Germinal center (tissue), 1 donor: Measurements from ENCODE around the gene CTNNA3.

Experiments used
- DNase-seq: peaks from one replicate; pipeline ENCODE4 v3.0.0; 2012; ENCODE audit warnings: mixed read lengths, low spot score

The CTNNA3 gene

DNA sequence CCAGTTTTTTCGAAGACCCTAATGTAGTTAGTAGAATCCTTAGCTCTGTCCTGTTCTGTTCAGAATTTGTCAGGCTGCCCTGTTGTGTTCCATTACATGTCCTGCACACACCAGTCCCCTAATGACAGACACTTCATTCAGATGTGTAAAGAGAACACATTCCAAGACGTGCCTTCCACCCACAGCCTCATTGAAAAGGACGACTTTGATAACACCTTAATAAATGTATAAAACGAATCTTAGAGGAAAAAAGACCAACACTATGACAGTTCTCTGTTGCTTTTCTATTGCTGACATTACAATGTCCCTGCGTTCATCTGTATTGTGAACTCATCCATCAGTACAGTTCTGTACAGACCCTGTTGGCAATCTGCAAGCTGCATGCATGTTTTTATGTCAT is 766.6 kb downstream of the CTNNA3 start:
- DNase-seq: no peak

DNA sequence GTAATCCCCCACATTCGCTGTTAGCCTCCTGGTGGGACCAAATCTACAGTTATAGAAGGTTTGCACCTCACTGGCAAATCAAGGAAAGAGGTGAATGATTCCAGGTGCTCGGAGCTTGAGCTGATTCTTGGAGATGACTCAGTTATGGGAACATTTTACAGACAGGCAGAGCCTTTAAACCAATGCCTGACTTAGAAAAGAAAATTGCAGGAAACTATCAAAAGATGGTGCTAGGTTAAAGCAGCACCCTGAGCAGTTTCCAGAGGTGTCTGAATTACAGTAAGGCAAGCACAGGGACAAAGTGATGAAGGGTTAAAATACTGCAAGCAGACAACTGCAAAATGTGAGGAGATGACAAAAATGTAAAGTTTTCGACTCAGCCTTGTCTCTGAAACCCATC is 767.2 kb downstream of the CTNNA3 start:
- DNase-seq: no peak

DNA sequence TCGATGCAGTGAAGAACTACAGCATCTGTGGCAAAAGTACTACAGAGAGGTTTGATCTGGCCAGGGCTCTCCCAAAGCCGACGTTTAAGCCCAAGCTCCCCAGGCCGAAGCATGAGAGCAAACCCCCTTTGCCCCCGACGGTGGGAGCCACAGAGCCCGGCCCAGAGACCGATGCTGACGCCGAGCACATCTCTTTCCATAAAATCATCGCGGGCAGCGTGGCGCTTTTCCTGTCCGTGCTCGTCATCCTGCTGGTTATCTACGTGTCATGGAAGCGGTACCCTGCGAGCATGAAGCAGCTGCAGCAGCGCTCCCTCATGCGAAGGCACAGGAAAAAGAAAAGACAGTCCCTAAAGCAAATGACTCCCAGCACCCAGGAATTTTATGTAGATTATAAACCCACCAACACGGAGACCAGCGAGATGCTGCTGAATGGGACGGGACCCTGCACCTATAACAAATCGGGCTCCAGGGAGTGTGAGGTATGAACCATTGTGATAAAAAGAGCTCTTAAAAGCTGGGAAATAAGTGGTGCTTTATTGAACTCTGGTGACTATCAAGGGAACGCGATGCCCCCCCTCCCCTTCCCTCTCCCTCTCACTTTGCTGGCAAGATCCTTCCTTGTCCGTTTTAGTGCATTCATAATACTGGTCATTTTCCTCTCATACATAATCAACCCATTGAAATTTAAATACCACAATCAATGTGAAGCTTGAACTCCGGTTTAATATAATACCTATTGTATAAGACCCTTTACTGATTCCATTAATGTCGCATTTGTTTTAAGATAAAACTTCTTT is 767.8 kb downstream of the CTNNA3 start:
- no peak for DNase-seq

DNA sequence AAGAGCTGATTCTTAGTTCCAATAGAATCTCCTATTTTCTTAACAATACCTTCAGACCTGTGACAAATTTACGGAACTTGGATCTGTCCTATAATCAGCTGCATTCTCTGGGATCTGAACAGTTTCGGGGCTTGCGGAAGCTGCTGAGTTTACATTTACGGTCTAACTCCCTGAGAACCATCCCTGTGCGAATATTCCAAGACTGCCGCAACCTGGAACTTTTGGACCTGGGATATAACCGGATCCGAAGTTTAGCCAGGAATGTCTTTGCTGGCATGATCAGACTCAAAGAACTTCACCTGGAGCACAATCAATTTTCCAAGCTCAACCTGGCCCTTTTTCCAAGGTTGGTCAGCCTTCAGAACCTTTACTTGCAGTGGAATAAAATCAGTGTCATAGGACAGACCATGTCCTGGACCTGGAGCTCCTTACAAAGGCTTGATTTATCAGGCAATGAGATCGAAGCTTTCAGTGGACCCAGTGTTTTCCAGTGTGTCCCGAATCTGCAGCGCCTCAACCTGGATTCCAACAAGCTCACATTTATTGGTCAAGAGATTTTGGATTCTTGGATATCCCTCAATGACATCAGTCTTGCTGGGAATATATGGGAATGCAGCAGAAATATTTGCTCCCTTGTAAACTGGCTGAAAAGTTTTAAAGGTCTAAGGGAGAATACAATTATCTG is 768.6 kb downstream of the CTNNA3 start:
- DNase-seq: no peak

DNA sequence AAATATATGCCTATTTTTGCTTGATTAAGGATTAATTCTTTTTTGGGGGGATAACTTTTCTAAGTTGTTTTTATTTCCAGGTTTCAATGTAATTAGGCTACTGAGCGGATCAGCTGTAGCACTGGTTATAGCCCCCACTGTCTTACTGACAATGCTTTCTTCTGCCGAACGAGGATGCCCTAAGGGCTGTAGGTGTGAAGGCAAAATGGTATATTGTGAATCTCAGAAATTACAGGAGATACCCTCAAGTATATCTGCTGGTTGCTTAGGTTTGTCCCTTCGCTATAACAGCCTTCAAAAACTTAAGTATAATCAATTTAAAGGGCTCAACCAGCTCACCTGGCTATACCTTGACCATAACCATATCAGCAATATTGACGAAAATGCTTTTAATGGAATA is 769.2 kb downstream of the CTNNA3 start:
- no peak for DNase-seq

DNA sequence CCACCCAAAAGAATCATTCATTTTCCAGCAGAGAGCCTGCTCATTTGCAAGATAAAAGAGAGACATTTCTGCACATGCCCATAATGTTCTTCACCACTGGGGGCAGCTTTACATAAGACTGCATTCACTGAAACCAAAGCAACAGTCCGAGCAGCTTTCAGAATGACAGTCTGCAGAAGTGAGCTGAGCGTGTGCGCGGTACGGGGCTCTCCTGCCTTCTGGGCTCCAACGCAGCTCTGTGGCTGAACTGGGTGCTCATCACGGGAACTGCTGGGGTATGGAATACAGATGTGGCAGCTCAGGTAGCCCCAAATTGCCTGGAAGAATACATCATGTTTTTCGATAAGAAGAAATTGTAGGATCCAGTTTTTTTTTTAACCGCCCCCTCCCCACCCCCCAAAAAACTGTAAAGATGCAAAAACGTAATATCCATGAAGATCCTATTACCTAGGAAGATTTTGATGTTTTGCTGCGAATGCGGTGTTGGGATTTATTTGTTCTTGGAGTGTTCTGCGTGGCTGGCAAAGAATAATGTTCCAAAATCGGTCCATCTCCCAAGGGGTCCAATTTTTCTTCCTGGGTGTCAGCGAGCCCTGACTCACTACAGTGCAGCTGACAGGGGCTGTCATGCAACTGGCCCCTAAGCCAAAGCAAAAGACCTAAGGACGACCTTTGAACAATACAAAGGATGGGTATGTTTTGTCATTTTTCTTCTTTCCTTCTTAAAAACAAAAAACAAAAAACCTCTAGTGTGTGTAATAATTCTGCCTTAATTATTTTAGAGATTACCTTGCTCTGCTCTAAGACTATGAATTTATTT is 769.9 kb downstream of the CTNNA3 start, which contains the start of gene LRRTM3:
Gene LRRTM3 (plus strand): TSS at position 141 of the 820 bp plus-strand sequence.
- peak; percentile 17 for DNase-seq

DNA sequence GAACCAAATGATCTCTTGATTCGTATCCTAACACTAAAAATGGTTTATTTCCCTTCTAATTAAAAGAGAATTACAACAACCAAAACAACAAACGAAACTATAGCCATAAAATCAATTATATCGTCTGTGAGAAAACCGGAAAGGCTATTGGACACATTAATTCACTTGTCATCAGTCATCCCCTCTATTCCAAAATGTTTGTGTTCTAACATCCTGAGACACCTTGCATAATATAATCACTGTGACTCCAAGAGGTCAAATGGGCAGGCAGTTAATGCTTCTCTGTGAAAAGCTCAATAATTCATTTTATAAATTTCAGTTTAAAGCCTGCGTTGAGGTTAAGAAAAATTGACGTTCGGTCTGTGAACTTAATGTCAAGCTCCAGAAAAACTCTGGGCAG is 770.6 kb downstream of the CTNNA3 start:
- DNase-seq: no peak

DNA sequence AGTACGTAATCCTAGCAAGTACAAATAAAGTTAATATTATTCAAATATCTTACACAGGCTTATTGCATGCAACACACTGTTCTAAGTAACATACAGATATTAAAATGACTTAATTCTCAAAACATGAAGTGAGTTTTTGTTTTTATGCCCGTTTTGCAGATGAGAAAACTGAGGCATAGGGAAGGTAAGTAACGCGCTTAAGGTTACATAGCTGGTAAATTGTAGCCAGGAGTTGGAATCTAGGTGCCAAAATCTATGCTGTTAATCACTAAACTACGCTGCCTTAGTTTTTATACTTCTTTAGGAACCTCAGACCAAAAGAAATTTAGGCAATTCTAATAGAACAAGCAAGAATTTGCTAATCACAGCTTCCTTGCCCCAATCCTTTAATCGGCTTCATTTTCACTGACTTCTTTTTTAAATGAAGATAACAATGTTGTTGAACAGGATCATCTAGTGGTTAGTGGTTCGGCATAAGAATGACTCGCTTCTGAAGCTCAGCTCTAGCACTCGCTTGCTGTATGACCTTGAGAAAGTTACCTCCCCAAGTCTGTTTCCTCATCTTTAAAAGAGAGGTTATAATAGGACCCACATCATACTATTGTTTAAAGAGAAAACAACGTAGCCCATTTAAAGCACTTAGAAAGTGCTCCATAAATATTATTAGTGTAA is 771.2 kb downstream of the CTNNA3 start:
- DNase-seq: no peak

DNA sequence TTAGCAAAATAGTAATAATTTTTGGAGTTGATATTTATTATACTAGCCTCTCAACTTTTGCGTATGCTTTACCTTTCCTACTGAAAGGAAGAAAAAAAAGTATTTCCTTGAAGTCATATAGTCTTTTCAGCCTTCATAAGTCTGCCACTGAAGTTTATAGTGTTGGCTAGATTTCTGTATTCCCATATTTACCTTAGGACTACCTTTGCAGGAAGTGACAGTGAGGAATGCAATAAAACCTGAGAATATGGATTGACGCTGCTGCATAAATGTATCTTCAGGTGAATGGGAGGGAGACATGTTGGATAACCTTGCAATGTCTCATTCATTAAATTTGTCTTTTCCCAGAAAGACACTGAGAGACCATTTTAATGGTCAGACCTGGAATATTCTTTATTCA is 776.7 kb downstream of the CTNNA3 start:
- DNase-seq: no peak

DNA sequence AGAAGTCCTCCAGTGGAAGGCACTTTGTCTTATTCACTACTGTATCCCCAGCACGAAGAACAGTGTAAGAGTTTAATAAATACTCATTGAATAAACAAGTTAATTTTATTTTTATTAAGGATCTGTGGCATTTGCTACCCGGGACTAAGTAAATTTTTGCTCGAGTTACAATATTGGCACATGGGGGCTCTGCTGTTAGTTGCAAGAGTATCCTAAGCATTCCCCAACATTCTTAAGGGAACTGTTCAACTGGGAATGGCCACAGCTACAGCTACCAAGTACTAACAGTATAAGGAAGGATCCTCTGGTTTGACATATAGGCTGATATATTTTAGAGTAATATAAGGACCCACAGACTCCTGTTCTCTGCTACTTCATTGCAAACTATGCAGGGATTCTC is 778.9 kb downstream of the CTNNA3 start:
- DNase-seq: no peak

DNA sequence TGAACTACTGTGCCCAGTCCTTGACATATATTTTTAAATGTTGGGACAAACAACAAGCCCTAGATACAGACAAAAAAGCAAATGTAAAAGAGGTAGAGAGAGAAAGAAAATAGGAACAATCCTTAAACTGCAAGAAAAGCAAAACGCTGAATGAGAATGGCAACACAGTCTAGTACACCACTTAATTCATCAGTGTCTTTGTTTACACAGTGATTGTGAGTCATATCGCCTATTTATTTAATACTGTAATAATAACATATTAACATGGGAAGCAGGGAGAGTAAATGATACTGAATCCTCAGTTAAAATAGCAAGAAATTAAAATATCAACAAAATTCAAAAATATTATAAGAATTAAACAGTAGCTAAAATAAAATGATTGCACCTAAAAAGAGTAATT is 780.0 kb downstream of the CTNNA3 start:
- no peak for DNase-seq

DNA sequence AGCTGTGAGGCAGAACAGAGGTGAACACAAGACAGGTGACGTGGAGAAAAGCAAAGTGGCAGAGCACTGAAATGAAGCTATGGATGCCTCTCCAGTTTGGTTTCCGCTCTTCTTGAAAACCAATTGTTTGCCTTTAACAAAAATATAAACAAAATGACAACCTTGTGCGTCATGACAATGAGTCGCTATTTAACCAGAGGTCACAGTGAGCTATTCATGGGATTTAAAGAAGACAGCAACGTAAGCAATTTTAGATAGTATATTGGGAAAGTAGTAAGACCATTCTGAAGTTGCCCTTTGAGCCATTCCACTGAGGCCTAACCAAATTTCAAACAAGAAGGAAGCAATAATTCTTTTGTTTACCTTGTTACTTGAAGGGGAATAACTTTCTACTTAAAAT is 785.3 kb downstream of the CTNNA3 start:
- no peak for DNase-seq

DNA sequence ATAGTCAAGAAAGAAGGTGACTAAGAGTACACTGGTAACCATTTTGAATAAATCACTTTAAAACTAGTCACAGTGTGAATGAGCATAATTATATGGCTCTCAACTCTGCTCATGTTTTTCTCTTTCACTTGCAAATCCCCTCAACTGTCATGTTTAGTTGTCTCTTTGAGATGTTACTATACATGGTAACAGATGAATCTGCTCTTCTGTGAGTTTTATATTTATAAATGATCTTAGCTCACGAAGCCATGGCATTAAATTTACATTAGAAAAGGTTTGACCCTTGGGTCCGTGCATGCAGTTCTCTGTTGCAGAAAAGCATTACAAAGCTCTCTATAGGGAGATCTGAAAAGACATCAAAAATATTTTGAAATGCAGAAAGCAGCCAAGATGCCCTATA is 803.1 kb downstream of the CTNNA3 start:
- DNase-seq: no peak

DNA sequence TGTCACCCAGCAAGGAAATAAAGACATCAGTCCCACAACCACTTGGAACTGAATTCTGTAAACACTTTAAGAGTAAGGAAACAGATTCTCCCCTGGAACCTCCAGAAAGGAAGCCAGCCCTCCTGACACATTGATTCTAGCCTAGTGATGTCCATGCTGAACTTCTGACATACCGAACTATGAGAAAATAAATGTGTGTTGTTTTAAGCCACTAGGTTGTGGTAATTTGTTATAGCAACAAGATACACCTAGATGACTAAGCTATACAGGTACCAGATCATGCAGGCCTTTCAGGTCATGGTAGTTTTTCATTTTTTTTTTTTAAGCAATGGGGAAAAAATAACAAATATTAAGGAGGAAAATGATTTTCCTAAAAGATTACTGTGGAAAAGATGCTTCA is 807.8 kb downstream of the CTNNA3 start:
- no peak for DNase-seq

DNA sequence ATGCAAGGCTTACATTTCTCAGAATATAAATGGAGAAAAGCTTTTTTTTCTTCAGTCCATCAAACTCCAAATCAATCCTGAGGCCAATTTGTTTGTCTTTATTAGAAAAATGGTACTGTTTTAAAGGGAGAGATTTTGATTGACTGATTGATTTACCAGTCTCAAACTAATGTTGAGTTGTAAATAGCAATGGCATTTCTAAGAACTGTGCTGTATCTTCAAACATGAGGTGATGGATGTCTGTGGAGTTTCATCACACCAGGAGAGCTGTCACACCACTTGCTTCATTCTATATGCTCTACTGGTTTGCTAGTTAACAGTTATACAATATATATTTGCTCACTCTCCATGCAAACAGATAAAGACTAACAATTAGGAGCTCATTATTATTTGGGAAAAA is 809.1 kb downstream of the CTNNA3 start:
- no peak for DNase-seq

DNA sequence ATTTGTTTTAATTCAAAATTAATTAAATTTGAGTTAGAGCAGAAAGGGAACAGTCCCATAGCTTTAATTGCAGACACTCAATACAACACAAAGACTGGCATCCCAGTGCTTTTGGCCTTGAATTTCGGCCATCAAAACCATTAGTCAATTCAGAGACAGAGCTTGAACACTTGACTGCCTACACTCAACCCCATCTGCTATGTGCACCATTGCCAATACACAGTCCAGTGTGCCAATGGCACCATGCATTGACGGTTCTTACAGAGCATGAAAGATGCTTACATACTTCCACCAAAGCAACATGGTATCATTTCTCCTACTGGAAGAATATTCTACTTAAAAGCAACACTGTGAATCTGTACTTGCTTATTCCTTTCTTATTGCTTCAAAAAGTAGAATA is 813.7 kb downstream of the CTNNA3 start:
- no peak for DNase-seq

DNA sequence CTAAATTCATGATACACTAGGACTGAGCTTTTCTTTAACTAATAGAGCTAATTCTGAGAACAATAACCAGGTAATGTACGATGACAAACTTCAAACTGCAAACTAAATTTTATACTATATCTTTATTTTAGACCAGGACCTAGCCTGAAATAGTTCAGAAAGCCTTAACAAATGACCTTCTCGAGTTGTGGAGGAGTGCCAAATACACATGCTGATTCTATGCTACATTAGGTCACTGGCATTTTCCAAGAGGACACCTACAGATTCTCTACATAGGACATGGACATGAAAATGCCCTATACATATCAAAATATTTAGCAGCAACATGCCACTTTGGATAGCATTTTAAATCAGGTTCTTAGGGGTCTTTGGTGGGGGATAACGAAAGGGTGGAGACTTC is 814.2 kb downstream of the CTNNA3 start:
- no peak for DNase-seq

DNA sequence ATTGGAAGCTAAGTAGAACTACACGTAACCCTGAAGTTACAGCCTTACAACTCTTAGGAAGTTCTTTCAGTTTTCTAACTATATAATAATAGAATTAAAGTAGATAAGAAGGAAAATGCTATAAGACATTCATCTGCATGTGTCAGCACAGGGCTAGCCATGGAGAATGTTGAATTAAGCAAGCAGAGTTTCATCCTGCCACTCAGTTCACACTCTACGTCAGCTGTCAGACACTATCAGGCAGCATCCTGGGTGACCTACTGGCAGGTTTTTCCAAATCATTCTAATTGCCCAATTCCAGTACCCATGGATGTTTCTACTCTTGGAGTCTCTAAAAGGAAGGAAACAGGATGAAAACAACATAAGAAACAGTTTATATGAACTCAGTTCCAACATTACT is 815.2 kb downstream of the CTNNA3 start:
- no peak for DNase-seq

DNA sequence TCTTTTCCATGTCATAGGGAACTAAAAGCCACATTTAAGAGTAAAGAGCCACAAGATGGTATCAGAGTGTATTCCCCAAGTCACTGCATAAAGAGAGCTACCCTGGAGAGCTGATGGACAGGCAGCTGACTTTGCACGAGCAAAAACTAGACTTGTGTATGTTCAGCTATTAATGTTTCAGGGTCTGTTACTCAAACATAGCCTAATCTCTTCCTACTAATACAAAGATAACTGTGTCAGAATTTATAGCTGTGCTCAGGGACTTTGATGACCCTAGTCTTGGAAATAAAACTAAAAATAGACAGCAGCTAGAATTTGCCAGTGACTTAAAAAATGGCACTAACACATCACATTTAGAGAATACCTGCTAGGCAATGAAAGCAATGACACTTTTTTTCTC is 815.7 kb downstream of the CTNNA3 start:
- no peak for DNase-seq

DNA sequence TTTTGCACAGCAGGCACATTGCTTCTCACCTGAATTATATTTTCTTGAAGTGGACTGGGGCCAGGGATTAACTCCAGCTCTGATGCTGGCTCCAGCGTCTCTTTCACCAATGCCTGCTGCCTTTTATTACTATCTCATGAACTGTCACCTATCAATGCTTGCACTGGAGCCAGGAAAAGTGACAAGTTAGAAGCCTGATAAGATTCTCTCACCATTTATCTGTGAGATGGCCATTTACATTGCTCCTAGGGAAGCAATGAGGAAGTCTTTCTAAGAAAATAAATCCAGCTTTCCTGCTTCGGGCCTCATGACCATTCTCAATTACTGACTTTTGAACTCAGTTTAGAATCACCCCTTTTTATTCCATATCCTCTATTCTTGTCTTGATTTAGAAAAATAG is 818.6 kb downstream of the CTNNA3 start:
- no peak for DNase-seq

DNA sequence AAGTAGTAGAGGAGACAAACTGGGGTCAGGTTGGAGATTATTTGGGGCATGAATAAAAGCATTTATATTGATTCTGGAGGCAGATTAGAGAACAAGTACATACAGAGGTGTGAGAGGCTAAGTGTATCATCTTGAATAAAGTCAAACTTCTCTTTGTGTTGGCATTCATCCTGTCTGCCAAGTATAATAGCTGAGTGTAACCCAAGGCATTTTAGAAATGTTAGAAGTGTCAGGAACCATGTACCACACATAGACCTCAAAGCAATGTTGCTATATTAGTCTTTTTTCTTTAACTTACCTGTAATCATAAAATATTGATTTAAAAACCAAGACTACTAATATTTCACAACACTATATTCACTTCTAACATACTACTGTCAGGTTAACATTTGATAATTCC is 826.4 kb downstream of the CTNNA3 start:
- no peak for DNase-seq

DNA sequence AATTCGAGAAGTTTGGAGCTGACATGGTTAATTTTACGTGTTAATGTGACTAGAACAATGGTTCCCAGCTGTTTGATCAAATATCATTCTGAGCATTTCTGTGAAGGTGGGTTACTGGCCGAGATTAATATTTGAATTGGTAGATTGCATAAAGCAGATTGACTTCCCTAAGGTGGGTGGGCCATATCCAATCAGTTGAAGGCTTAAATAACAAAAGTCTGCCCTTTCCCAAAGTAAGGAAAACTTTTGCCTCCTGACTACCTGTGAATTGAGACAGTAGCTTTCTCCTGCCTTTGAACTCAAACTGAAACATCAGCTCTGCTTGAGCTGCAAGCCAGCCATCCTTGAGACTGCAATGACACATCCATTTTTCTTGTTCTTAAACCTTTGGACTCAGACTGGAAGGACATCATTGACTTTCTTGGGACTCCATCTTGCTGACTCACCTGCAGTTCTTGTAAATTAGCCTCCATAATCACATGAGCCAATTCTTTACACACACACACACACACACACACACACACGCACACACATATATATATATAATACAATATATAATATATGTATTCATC is 833.2 kb downstream of the CTNNA3 start:
- DNase-seq: no peak
